Right ventricle myocardium inferior (tissue), 1 donor: ENCODE data around the gene ETFRF1. TPM values are rescaled to one million over a fixed set of nuclear protein-coding genes. Genes with fewer than 3 reads are reported as not detected.
A peak's percentile ranks its signal among the peaks of the same experiment; 100 is the strongest.

Experiments
- ATAC-seq: fragments of 200-7000 bp; cut with Tn5 transposase; one replicate; pipeline ENCODE4 v1.9.1; 2020; ENCODE audit warnings: mild to moderate bottlenecking, moderate library complexity
- DNase-seq: peaks from one replicate; pipeline ENCODE4 v3.0.0; 2021; ENCODE audit errors: missing footprints
- intact Hi-C: fragments of 100-400 bp; cut with DNase I; formaldehyde crosslinking; loops from one replicate; pipeline ENCODE4 v1.11.0; 2022
- long read RNA-seq: library from polyadenylated mRNA; unstranded; transcript quantifications from one replicate; pipeline ENCODE4 v2.0.0, GENCODE V29; 2021
- total RNA-seq: library from RNA; stranded (reverse); fragmentation: NEBNext Ultra II Directional; extraction: Animal tissue kit (Norgen Biotek cat#: 25700); gene quantifications from one replicate; pipeline ENCODE4 v1.2.1, GENCODE V29; 2021
- donor health status: DM: no; HTN: yes; CAD: no; lungs with severe emphysema.

The ETFRF1 gene
- total RNA-seq: 65.7 TPM
- long read RNA-seq, transcript ETFRF1-201 (3 exons, 1,134 nt): major isoform, 16 of 17 reads
- long read RNA-seq, partial matches to known transcripts: 0 of 17 reads
- long read RNA-seq, other reads (novel, unspliced or antisense): 0 of 17 reads

GRCh38 chr12:25195056-25195971 lies at the start of gene ETFRF1, which contains the start of gene DNAI7:
TSS of gene ETFRF1 (plus strand) at chr12:25195237. CDS start at chr12:25203957, 8,720 bp downstream.
TSS of gene DNAI7 (minus strand) at chr12:25195160. CDS start at chr12:25195078, 82 bp downstream.
- ATAC-seq: peak; percentile 99
- intact Hi-C loops: loop anchor here (2.0 kb wide), 1 partner anchor 55 kb away; the partner anchor contains the start of gene KRAS
- peak; percentile 99 for DNase-seq

- DNase-seq: no peak
- intact Hi-C loops: no loop called here
- no peak for ATAC-seq
These were observed 48.4 kb upstream of the ETFRF1 start for GRCh38 chr12:25146686-25147085.

GRCh38 chr12:25151476-25151875 lies 43.6 kb upstream of the ETFRF1 start:
- DNase-seq (no peak), ATAC-seq (peak; percentile 31)
- intact Hi-C loops: no loop called here

- intact Hi-C loops: no loop called here
- DNase-seq (no peak), ATAC-seq (no peak)
These were observed 43.0 kb upstream of the ETFRF1 start for GRCh38 chr12:25152055-25152454.

DNA sequence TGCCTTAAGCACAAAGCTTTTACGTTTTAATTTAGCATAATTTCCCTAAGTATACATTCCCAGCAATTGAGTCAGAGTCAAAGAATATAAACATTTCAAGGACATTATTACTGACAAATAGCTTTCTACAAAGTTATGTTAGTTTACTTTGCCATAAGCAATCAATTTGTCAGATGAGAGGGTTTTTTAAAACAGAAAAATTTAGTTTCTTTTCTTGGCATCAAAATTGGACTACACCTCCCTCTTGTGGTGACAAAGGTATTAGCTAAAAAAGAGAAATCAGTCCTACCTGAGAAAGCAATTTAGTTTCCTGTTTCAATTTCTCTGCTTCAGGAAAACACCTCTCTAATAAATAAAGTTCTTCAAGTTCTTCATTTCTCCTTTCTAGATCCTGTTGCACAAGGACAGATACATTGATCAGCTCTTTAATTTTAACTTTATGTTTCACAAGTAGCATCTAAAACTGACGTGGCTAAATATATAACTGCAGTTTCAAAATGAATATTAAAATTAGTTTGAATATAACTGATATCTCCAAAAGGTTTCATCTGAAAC lies 39.9 kb upstream of the ETFRF1 start:
- DNase-seq (no peak), ATAC-seq (no peak)
- intact Hi-C loops: no loop called here

GRCh38 chr12:25156061-25156460 lies 39.0 kb upstream of the ETFRF1 start:
- DNase-seq (no peak), ATAC-seq (no peak)
- intact Hi-C loops: no loop called here

DNA sequence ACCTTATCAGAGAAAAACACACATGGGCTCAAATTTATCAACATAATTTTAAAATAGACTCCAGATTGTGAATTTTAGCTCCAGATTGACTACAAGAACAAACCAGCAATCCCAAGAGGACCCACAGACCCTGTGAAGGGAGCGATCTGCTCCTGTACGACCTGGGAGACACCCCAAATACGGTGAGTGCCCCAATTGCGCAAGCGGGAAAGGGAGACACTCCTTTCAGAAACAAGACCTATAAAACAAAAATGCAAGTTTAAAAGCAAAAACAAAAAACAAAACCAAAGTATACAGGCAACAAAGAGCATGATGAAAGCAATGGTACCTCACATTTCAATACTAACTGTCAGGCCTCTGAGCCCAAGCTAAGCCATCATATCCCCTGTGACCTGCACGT lies 32.2 kb upstream of the ETFRF1 start:
- intact Hi-C loops: no loop called here
- no peak for ATAC-seq
- DNase-seq: no peak

DNA sequence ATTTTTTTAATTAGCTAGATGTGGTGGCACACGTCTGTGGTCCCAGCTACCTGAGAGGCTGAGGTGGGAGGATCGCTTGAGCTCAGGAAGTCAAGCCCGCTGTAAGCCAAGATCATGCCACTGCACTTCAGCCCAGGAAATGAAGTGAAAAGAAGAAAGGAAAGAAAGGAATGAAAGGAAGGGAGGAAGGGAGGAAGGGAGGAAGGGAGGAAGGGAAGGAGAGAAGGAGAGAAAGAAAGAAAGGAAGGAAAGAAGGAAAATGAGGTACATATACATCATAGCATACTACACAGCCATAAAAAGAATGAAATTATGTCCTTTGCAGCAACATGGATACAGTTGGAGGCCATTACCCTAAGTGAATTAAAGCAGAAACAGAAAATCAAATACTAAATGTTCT lies 12.3 kb upstream of the ETFRF1 start:
- no peak for DNase-seq
- intact Hi-C loops: no loop called here
- ATAC-seq: no peak

- intact Hi-C loops: no loop called here
- DNase-seq: no peak
- no peak for ATAC-seq
These were observed 10.9 kb upstream of the ETFRF1 start for GRCh38 chr12:25184132-25184531.

DNA sequence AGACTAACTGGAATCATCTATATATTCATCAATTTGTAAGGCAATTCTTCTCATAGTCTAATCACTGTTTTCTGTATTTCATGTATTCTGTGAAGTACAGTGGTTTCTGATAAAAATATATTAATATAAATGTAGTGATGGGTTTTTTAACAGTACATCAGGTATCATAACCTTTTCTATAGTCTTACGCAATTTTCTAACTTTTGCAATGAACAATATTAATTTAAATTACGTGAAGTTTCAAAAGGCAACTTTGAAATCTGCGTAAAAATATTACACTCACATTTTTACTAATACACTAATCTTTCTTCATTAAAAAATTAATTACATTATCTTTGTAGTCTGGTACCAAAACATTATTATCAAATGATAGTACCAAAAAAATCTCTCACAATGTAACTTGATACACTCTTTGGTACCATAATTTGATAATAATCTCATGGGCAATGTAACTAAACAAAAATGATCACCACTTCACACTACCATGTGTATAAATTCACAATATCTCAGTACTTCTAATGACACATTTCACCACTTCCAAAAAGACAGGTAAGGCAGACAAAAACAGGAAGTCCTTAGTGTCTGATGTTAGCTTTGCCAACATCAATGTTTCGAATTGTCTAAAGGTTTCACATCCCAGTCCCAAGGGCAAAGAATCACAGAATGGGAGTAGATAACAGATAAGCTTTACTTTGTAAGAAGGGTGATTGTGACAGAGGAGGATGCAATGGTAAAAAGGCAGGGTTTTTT lies 8.8 kb upstream of the ETFRF1 start:
- ATAC-seq: no peak
- intact Hi-C loops: no loop called here
- DNase-seq: no peak

- no peak for DNase-seq
- no peak for ATAC-seq
- intact Hi-C loops: no loop called here
These were observed 8.1 kb upstream of the ETFRF1 start for GRCh38 chr12:25186788-25187402.

DNA sequence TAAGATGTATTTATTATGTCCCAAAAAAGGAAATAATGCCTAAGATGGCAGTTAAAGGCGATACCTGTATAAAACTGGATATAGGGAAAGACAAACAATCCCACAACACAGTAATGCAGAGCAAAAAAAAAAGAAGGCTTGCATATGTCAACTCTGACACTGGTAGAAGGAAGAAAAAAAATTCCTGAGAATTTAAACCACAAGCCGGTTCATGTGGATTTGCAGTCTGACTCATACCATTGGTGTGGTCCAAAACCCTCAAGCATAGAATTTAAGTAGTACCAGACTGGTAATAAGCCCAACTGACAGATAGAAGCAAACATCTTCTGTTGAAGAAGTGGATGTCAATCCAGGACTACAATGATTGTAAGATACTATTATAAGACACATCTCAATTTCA lies 7.3 kb upstream of the ETFRF1 start:
- DNase-seq (no peak), ATAC-seq (no peak)
- intact Hi-C loops: no loop called here

- ATAC-seq (no peak), DNase-seq (no peak)
- intact Hi-C loops: no loop called here
These were observed 5.4 kb upstream of the ETFRF1 start for GRCh38 chr12:25189656-25190055.

GRCh38 chr12:25190793-25191192 lies 4.2 kb upstream of the ETFRF1 start:
- no peak for ATAC-seq
- intact Hi-C loops: no loop called here
- no peak for DNase-seq

DNA sequence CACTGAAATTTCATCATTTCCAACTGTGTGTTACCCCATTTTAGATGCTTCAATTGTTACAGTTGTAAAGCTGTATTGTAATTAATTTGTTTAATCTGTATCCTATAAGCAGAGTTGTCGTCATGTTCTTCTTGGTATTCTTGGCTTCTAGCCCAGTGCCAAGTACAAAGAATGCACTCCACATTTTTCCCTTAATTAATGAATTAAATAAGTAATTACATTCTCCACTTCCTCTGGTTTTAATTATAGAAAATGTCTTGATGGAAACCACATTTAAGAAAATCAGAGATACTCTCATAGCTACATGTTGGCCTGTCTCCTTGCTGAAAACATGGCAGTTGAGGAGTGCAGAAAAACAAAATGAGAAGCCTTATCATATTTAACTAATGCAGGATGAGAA lies 823 bp upstream of the ETFRF1 start:
- no peak for DNase-seq
- intact Hi-C loops: loop anchor here (2.0 kb wide), 1 partner anchor 57 kb away; the partner anchor contains the start of gene KRAS
- no peak for ATAC-seq

DNA sequence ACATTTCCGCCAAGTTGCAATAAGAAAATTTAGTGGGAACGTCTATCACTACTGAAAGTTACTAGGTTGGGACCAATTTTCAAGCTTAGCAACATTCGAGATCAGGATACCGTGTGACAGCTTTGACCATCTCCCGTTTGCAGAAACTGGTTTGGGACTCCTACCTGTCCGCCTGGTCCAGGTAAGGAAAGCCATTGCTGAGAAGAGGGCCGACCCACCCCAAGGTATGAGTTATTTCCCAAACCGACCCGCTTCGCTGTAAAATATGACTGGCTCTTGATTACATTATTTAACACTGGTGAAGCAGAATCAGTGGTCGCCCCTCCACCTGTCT lies 348 bp upstream of the ETFRF1 start:
- intact Hi-C loops: loop anchor here (2.0 kb wide), 1 partner anchor 56 kb away; the partner anchor contains the start of gene KRAS
- DNase-seq: no peak
- no peak for ATAC-seq

- no peak for ATAC-seq
- intact Hi-C loops: no loop called here
- DNase-seq: no peak
These were observed 2.6 kb downstream of the ETFRF1 start for GRCh38 chr12:25197608-25198007.

DNA sequence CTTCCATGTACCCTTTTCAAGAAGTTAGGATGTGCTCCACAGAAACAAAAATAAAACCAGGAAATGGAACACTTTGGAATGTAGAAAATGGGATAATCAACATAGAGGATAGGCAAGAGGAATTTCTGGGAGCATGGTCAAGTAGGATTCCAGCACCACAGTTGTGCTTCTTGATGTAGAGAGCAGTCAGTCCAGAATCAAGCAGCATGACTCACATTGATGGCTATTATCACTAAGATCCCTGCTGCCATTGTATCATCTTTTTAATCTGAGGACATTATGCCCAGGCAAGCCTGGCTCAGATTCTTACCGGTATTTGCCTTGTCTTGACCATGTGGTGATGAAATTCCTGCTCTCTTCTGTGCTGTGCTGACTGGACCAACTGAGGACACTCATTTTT lies 5.7 kb downstream of the ETFRF1 start:
- intact Hi-C loops: no loop called here
- DNase-seq: no peak
- ATAC-seq: no peak

- no peak for DNase-seq
- intact Hi-C loops: no loop called here
- no peak for ATAC-seq
These were observed 7.1 kb downstream of the ETFRF1 start for GRCh38 chr12:25202137-25202536.
